ENCODE data around the gene CLCN2.
A peak's percentile ranks its signal among the peaks of the same experiment; 100 is the strongest.

The CLCN2 gene

DNA sequence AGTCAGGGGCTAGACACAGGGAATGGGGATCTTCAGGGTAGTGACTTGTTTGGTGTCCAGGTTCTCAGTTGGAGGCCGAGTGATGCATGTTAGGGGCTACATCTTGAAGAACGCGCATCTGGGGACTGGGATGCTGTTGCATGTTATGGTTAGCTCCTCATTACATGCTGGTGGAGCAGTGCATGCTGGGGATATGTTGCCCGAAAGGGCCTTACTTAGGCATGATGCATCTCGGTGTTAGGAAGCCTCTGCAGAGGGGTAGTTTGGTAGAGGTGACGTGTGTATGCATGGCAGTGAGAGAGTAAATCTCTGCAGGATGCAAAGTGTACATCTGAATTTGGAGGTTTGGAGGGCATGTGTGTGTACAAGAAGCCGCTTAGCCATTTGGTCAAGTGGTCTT is 44.6 kb downstream of the CLCN2 start:
- H3K9ac ChIP-seq (ENCODE audit: low read depth, low read length) = peak overlapping the region; percentile 36; the same call in 1 of the 2 replicates
- H3K27me3 ChIP-seq (ENCODE audit: insufficient read depth, low read length) = no peaks in the 10 kb centered on the region
- H3K27ac ChIP-seq (ENCODE audit: low read depth, low read length) = no peak overlapping the region
- 89% methylated on average over 7 of the region's 7 CpGs for WGBS
- no peaks in the 10 kb centered on the region for H3K9me3 ChIP-seq (ENCODE audit: insufficient read depth, low read depth, low read length)
- peak overlapping the region; percentile 67 for H3K4me3 ChIP-seq (ENCODE audit: low read length)
- H3K36me3 ChIP-seq (ENCODE audit: insufficient read depth, low read length) = peaks cover 54% of the 10 kb centered on the region
- peaks cover 8% of the 10 kb centered on the region; the same call in 1 of the 2 replicates for H3K4me1 ChIP-seq (ENCODE audit: insufficient read depth, low read length)

DNA sequence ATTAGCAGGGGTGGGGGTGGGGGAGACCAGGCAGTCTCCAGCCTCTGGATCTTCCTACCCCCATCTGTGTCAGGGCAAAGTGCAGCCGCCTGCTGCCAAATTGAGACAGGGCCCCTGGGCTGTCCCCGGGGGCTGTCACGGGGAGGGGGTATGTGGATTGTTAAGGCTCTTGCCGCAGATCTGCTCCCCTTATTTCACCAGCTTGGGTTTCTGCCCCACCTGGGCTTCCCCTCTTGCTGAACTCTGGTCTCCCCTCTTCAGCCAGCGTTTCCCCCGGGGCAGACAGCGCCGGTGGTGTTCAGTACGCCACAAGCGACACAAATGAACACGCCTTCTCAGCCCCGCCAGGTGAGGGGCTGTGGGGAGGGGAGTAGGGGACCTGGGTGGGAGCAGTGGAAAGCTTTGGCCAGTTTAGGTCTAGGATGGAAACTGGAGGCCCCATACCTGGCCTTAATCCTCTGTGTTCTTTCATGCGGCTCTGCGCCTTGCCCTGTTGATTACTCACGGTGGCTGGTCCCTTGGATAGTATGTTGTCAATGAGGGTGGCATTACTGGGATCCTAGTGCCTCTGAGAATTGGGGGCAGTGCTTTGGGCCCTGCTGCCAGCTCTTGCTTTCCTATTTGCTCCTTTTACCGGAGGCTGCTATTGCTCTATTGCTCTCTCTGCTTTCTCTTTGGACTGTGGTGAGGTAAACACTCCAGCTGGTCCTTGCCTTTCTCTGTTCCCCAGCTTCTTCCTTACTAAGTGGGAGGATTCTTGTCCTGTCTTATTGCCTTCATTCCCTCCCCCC is 45.3 kb downstream of the CLCN2 start:
- H3K4me3 ChIP-seq (ENCODE audit: low read length) = peak overlapping the region; percentile 67
- peak overlapping the region; percentile 40; the same call in 1 of the 2 replicates for H3K27ac ChIP-seq (ENCODE audit: low read depth, low read length)
- peak overlapping the region; percentile 20; the same call in 1 of the 2 replicates for H3K9ac ChIP-seq (ENCODE audit: low read depth, low read length)
- peaks cover 8% of the 10 kb centered on the region; the same call in 1 of the 2 replicates for H3K4me1 ChIP-seq (ENCODE audit: insufficient read depth, low read length)
- 47% methylated on average over 15 of the region's 16 CpGs for WGBS
- no peaks in the 10 kb centered on the region for H3K9me3 ChIP-seq (ENCODE audit: insufficient read depth, low read depth, low read length)
- H3K27me3 ChIP-seq (ENCODE audit: insufficient read depth, low read length) = no peaks in the 10 kb centered on the region
- H3K36me3 ChIP-seq (ENCODE audit: insufficient read depth, low read length) = peaks cover 47% of the 10 kb centered on the region

DNA sequence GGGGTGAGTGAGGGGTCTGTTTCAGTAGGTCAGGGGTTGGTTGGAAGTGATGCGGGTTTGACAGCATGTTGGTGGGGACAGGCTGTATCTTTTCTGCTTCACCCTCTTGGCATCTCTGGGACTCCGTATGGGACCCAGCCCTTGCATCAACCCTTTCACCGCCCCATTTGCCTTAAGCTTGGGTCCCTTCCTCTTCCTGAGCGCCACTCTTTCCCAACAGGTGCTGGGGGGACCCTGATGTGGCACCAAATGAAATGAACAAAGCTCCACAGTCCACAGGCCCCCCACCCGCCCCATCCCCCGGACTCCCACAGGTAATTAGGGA is 45.9 kb downstream of the CLCN2 start:
- H3K27me3 ChIP-seq (ENCODE audit: insufficient read depth, low read length) = no peaks in the 10 kb centered on the region
- peak overlapping the region; percentile 67 for H3K4me3 ChIP-seq (ENCODE audit: low read length)
- WGBS = 3% methylated on average over 4 of the region's 6 CpGs
- peaks cover 8% of the 10 kb centered on the region; the same call in 1 of the 2 replicates for H3K4me1 ChIP-seq (ENCODE audit: insufficient read depth, low read length)
- H3K36me3 ChIP-seq (ENCODE audit: insufficient read depth, low read length) = peaks cover 42% of the 10 kb centered on the region
- H3K9ac ChIP-seq (ENCODE audit: low read depth, low read length) = peak overlapping the region; percentile 98
- H3K9me3 ChIP-seq (ENCODE audit: insufficient read depth, low read depth, low read length) = no peaks in the 10 kb centered on the region
- peak overlapping the region; percentile 93; the same call in 1 of the 2 replicates for H3K27ac ChIP-seq (ENCODE audit: low read depth, low read length)

DNA sequence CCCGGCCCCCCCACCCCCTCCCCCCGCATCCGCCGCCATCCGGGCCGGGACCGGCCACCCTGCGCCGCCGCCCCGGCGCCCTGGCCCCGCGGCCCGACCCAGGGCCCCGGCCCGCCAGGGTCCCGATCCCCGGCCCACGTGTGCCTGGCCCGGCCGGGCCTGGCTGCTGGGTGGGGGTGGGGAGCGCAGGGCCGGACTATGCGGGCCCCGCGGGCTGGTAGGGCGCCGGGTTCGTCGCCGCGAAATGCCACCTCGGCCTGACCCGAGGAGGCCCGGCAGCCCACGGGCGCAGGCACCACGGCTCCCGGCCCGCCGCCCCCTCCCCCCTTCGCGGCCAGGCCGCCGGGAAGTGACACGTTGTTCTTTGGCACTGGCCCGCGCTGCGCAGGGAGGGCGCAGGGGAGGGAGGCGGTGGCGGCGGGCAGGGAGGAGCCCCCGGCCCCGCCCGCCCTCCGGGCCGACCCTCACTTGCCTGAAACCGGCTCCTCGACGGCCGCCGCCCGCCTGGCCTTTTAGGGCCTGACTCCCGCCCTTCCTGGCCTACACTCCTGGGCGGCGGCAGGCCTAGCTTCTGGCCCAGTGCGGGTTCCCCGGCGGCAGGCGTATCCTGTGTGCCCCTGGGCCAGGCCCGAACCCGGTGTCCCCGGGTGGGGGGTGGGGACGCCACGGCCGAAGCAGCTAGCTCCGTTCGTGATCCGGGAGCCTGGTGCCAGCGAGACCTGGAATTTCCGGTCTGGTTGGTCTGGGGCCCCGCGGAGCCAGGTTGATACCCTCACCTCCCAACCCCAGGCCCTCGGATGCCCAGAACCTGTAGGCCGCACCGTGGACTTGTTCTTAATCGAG is 46.5 kb downstream of the CLCN2 start:
- WGBS = under 1% methylated on average over 86 of the region's 89 CpGs
- no peaks in the 10 kb centered on the region for H3K27me3 ChIP-seq (ENCODE audit: insufficient read depth, low read length)
- H3K4me3 ChIP-seq (ENCODE audit: low read length) = peak overlapping the region; percentile 67
- H3K9me3 ChIP-seq (ENCODE audit: insufficient read depth, low read depth, low read length) = no peaks in the 10 kb centered on the region
- H3K4me1 ChIP-seq (ENCODE audit: insufficient read depth, low read length) = peaks cover 8% of the 10 kb centered on the region; the same call in 1 of the 2 replicates
- peak overlapping the region; percentile 93 for H3K27ac ChIP-seq (ENCODE audit: low read depth, low read length)
- peak overlapping the region; percentile 98 for H3K9ac ChIP-seq (ENCODE audit: low read depth, low read length)
- peaks cover 37% of the 10 kb centered on the region for H3K36me3 ChIP-seq (ENCODE audit: insufficient read depth, low read length)

DNA sequence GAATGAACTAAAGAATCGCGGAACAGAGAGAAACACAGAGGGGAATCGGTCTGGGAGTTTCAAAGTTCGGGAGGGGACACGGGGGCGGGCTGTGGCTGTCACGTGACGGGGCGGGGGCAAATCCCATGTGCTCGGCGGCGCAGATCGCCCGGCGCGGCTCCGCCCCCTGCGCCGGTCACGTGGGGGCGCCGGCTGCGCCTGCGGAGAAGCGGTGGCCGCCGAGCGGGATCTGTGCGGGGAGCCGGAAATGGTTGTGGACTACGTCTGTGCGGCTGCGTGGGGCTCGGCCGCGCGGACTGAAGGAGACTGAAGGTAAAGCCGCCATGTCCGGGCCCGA is 47.1 kb downstream of the CLCN2 start, which contains the start of gene EIF4G1:
Gene EIF4G1, plus strand, starts transcription at position 244 of the 337 bp plus-strand sequence. CDS start 1,191 bp downstream, outside the sequence.
- peak within 1 kb of the TSS; percentile 67 for H3K4me3 ChIP-seq (ENCODE audit: low read length)
- peak within 1 kb of the TSS; percentile 98 for H3K9ac ChIP-seq (ENCODE audit: low read depth, low read length)
- peak within 1 kb of the TSS; percentile 93 for H3K27ac ChIP-seq (ENCODE audit: low read depth, low read length)
- no peaks in the 10 kb centered on the region for H3K9me3 ChIP-seq (ENCODE audit: insufficient read depth, low read depth, low read length)
- H3K4me1 ChIP-seq (ENCODE audit: insufficient read depth, low read length) = peaks cover 8% of the 10 kb centered on the region; the same call in 1 of the 2 replicates
- under 1% methylated on average over 37 of the region's 40 CpGs for WGBS
- peaks cover 31% of the 10 kb centered on the region for H3K36me3 ChIP-seq (ENCODE audit: insufficient read depth, low read length)
- no peaks in the 10 kb centered on the region for H3K27me3 ChIP-seq (ENCODE audit: insufficient read depth, low read length)

DNA sequence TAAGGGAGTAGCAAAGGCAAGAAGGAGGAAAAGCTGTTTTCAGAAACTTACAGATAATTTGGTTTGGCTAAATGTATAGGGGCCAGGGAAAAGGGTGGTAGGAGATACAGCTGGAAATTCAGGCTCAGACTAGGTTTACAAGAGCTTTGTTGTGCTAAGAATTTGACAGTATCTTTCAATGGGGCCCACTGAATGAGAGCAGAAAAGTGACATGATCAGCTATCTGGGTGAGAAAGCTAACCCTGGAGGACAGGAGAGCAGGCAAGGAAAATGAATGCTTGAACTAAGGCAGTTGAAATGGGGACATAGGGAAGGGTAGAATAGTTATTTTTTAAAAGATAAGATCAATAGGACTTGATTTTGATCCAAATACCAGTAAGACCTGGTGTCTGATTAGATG is 49.8 kb downstream of the CLCN2 start:
- Histone ChIP-seq H3K36me3 (ENCODE audit: insufficient read depth, low read length) (peaks cover 31% of the 10 kb centered on the region), H3K4me1 (ENCODE audit: insufficient read depth, low read length) (peaks cover 5% of the 10 kb centered on the region; the same call in 1 of the 2 replicates), H3K4me3 (ENCODE audit: low read length) (no peak overlapping the region), H3K9me3 (ENCODE audit: insufficient read depth, low read depth, low read length) (no peaks in the 10 kb centered on the region), H3K9ac (ENCODE audit: low read depth, low read length) (no peak overlapping the region), H3K27me3 (ENCODE audit: insufficient read depth, low read length) (no peaks in the 10 kb centered on the region), H3K27ac (ENCODE audit: low read depth, low read length) (no peak overlapping the region)

DNA sequence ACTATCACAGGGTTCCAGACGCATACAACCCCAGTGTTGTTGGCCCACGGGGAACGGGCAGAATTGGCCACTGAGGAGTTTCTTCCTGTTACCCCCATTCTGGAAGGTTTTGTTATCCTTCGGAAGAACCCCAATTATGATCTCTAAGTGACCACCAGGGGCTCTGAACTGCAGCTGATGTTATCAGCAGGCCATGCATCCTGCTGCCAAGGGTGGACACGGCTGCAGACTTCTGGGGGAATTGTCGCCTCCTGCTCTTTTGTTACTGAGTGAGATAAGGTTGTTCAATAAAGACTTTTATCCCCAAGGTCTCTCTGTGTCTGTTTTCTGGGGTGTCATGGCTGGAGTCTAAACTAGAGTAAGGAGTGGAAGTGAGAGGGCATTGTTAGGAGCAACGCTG is 52.7 kb downstream of the CLCN2 start:
- no peaks in the 10 kb centered on the region for H3K9me3 ChIP-seq (ENCODE audit: insufficient read depth, low read depth, low read length)
- WGBS = 93% methylated on average over 7 of the region's 7 CpGs
- H3K4me1 ChIP-seq (ENCODE audit: insufficient read depth, low read length) = no peaks in the 10 kb centered on the region
- H3K27me3 ChIP-seq (ENCODE audit: insufficient read depth, low read length) = no peaks in the 10 kb centered on the region
- no peak overlapping the region for H3K9ac ChIP-seq (ENCODE audit: low read depth, low read length)
- no peak overlapping the region for H3K27ac ChIP-seq (ENCODE audit: low read depth, low read length)
- no peak overlapping the region for H3K4me3 ChIP-seq (ENCODE audit: low read length)
- H3K36me3 ChIP-seq (ENCODE audit: insufficient read depth, low read length) = peaks cover 53% of the 10 kb centered on the region

DNA sequence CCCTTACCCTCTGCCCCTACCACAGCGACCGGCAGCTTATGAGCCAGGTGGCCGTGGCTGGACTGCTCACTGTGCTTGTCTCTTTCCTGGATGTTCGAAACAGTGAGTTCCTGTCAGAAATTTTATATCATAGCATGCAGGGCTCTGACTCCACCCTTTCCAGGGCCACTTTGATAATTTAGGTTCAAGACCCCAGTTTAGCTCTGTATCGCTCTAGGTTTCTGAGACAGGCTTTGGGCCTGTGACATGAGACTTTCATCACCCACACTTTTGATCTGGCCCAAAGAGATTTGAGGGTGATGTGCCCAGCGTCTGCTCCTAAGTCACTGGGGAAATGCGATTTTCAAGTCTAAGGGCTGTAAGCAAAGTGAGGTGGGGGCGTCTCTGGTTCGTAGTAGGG is 53.5 kb downstream of the CLCN2 start:
- 95% methylated on average over 9 of the region's 9 CpGs for WGBS
- Histone ChIP-seq H3K9ac (ENCODE audit: low read depth, low read length) (no peak overlapping the region), H3K9me3 (ENCODE audit: insufficient read depth, low read depth, low read length) (no peaks in the 10 kb centered on the region), H3K27me3 (ENCODE audit: insufficient read depth, low read length) (no peaks in the 10 kb centered on the region), H3K36me3 (ENCODE audit: insufficient read depth, low read length) (peaks cover 61% of the 10 kb centered on the region), H3K27ac (ENCODE audit: low read depth, low read length) (no peak overlapping the region), H3K4me3 (ENCODE audit: low read length) (no peak overlapping the region), H3K4me1 (ENCODE audit: insufficient read depth, low read length) (no peaks in the 10 kb centered on the region)

DNA sequence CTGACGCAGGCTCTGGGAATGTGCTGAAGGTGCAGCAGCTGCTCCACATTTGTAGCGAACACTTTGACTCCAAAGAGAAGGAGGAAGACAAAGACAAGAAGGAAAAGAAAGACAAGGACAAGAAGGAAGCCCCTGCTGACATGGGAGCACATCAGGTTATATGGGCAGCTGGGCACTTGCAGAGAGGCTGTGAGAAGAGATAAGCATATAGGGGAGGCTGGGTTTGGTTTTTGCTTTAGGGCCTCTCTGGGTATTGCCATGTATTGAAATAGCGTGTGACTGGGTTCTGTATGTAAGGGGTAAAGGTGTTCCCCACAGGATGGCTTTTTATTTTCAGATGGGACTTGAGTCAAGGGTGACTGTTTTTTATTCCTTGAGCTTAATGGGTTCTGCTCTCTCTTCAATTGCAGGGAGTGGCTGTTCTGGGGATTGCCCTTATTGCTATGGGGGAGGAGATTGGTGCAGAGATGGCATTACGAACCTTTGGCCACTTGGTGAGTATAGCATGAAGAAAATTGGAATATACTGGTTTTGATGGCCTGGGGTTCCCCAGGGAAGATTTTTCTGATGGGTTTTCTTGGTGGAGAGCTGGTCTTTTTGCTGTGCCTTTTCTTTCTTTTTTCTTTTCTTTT is 54.9 kb downstream of the CLCN2 start:
- no peaks in the 10 kb centered on the region for H3K4me1 ChIP-seq (ENCODE audit: insufficient read depth, low read length)
- H3K27me3 ChIP-seq (ENCODE audit: insufficient read depth, low read length) = no peaks in the 10 kb centered on the region
- 96% methylated on average over 4 of the region's 4 CpGs for WGBS
- peaks cover 75% of the 10 kb centered on the region for H3K36me3 ChIP-seq (ENCODE audit: insufficient read depth, low read length)
- no peak overlapping the region for H3K27ac ChIP-seq (ENCODE audit: low read depth, low read length)
- no peaks in the 10 kb centered on the region for H3K9me3 ChIP-seq (ENCODE audit: insufficient read depth, low read depth, low read length)
- no peak overlapping the region for H3K9ac ChIP-seq (ENCODE audit: low read depth, low read length)
- H3K4me3 ChIP-seq (ENCODE audit: low read length) = no peak overlapping the region

DNA sequence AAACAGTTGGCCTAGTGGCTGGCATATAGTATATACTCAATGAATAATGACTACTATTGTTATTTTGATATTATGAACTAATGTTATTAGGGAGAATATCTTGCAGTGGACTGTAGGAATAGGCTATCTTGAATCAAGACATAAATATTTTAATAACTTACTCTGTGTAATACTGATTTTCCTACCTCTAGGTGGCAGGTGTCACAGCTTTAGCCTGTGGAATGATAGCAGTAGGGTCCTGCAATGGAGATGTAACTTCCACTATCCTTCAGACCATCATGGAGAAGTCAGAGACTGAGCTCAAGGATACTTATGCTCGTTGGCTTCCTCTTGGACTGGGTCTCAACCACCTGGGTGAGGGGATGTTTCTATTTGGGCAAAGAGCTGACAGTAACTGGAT is 55.8 kb downstream of the CLCN2 start:
- no peak overlapping the region for H3K9ac ChIP-seq (ENCODE audit: low read depth, low read length)
- no peak overlapping the region for H3K27ac ChIP-seq (ENCODE audit: low read depth, low read length)
- H3K36me3 ChIP-seq (ENCODE audit: insufficient read depth, low read length) = peaks cover 83% of the 10 kb centered on the region
- H3K9me3 ChIP-seq (ENCODE audit: insufficient read depth, low read depth, low read length) = no peaks in the 10 kb centered on the region
- H3K27me3 ChIP-seq (ENCODE audit: insufficient read depth, low read length) = no peaks in the 10 kb centered on the region
- no peaks in the 10 kb centered on the region for H3K4me1 ChIP-seq (ENCODE audit: insufficient read depth, low read length)
- 90% methylated on average over 1 of the region's 1 CpG for WGBS
- H3K4me3 ChIP-seq (ENCODE audit: low read length) = no peak overlapping the region

DNA sequence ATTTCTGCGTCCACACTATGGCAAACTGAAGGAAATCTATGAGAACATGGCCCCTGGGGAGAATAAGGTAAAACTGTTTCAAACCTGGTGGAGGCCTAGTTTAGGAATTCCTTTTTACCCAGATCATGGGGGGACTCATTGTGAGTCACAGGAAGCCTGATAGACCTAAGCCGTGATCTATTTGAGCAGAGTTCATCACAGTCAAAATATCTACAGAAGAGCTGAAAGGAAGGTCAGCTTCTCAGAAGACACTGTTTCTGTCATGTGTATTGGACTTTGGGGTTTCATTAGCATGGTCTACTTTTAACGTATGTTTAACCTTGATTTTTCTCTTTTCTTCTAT is 61.1 kb downstream of the CLCN2 start:
- Histone ChIP-seq H3K4me1 (ENCODE audit: insufficient read depth, low read length) (no peaks in the 10 kb centered on the region), H3K4me3 (ENCODE audit: low read length) (peak overlapping the region; percentile 78), H3K9me3 (ENCODE audit: insufficient read depth, low read depth, low read length) (no peaks in the 10 kb centered on the region), H3K27ac (ENCODE audit: low read depth, low read length) (no peak overlapping the region), H3K27me3 (ENCODE audit: insufficient read depth, low read length) (no peaks in the 10 kb centered on the region), H3K9ac (ENCODE audit: low read depth, low read length) (peak overlapping the region; percentile 76; the same call in 1 of the 2 replicates), H3K36me3 (ENCODE audit: insufficient read depth, low read length) (peaks cover 51% of the 10 kb centered on the region)
- 92% methylated on average over 3 of the region's 3 CpGs for WGBS
